ENCODE data around the gene SLC39A12. TPM values are rescaled to one million over a fixed set of nuclear protein-coding genes. Genes with fewer than 3 reads are reported as not detected.

SLC39A12 gene
- total and polyA plus RNA-seq, 2 of the 4 experiments (the other 2 are of a cell fraction): not detected

DNA sequence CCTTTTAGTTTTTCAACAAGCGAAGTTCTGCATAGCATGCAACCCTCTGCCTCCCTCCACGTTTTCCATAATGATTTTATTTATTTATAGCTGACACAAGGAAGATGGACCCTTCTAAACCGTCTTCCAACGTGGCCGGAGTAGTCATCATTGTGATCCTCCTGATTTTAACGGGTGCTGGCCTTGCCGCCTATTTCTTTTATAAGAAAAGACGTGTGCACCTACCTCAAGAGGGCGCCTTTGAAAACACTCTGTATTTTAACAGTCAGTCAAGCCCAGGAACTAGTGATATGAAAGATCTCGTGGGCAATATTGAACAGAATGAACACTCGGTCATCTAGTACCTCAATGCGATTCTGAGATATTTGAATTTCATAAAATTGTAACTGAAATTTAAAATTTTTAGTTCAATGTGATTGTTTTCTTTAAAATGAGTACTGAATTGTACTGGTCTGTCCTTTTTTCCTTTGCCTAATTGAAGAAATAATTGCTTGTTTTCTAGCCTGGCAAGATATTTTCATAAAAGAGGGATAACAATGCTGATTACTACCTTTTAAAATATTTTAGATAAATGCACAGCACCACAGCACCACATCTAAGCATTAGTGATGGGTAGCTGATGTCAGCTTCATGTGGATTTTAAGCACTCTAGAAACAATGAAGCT lies 41.5 kb upstream of the SLC39A12 start:
- H2BK5ac ChIP-seq (ENCODE audit: low read depth, low read length, poor library complexity, severe bottlenecking): no peak overlapping the region
- H3K14ac ChIP-seq (replicated peaks; ENCODE audit: low read depth, low read length): no peak overlapping the region
- peak; percentile 63 for DNase-seq
- H3K18ac ChIP-seq (ENCODE audit: low read depth, low read length): no peak overlapping the region
- peaks cover 4% of the 10 kb centered on the region; the same call in 1 of the 2 replicates for H3K27me3 ChIP-seq (ENCODE audit: control insufficient read depth, insufficient read depth, low read length)
- H3K36me3 ChIP-seq (ENCODE audit: control insufficient read depth, insufficient read depth, low read length): no peaks in the 10 kb centered on the region
- no peak overlapping the region for H3K4me3 ChIP-seq (ENCODE audit: insufficient read depth, low read depth, low read length)
- no peak overlapping the region for H3K4me2 ChIP-seq (ENCODE audit: low read depth, low read length)
- POLR2A ChIA-PET (ENCODE audit: unreplicated experiment): no interaction called here
- no peak overlapping the region for H2AK9ac ChIP-seq (replicated peaks; ENCODE audit: low read depth, low read length, poor library complexity)
- TF ChIP-seq RFX5 (IDR thresholded peaks at IDR 0.05; ENCODE audit: low read depth, low read length): no peak
- peak; percentile 74 for TF ChIP-seq SMC3 (IDR thresholded peaks at IDR 0.05; ENCODE audit: low read depth, low read length)
- TF ChIP-seq, protein P1, sequence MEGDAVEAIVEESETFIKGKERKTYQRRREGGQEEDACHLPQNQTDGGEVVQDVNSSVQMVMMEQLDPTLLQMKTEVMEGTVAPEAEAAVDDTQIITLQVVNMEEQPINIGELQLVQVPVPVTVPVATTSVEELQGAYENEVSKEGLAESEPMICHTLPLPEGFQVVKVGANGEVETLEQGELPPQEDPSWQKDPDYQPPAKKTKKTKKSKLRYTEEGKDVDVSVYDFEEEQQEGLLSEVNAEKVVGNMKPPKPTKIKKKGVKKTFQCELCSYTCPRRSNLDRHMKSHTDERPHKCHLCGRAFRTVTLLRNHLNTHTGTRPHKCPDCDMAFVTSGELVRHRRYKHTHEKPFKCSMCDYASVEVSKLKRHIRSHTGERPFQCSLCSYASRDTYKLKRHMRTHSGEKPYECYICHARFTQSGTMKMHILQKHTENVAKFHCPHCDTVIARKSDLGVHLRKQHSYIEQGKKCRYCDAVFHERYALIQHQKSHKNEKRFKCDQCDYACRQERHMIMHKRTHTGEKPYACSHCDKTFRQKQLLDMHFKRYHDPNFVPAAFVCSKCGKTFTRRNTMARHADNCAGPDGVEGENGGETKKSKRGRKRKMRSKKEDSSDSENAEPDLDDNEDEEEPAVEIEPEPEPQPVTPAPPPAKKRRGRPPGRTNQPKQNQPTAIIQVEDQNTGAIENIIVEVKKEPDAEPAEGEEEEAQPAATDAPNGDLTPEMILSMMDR (conservative IDR thresholded peaks at IDR 0.05; ENCODE audit: low read depth, low read length): peak; percentile 65
- TF ChIP-seq RAD21 (IDR thresholded peaks at IDR 0.05; ENCODE audit: low read length): peak; percentile 63
- no peak overlapping the region for H4K8ac ChIP-seq (ENCODE audit: low read depth in 2 of 2, low read length in 2 of 2)
- H2BK20ac ChIP-seq (ENCODE audit: low read depth, low read length): no peak overlapping the region
- no peak overlapping the region for H2AK5ac ChIP-seq (ENCODE audit: low read depth, low read length)
- intact Hi-C loops (cut with micrococcal nuclease) (loop anchor here (1.0 kb wide), 2 partner anchors 194 to 305 kb away; no protein-coding TSS in a partner anchor), in situ Hi-C loops (cut with MboI; ENCODE audit: low sequenced_read_pairs) (no loop called here), dilution Hi-C loops (cut with HindIII; ENCODE audit: low sequenced_read_pairs, unreplicated experiment) (no loop called here)
- no peak overlapping the region for H3K4ac ChIP-seq (ENCODE audit: low read depth, low read length)
- no peak overlapping the region for H2BK120ac ChIP-seq (ENCODE audit: low read depth, low read length)
- no peak overlapping the region for H2BK15ac ChIP-seq (ENCODE audit: low read depth, low read length)
- no peak overlapping the region for H3K9ac ChIP-seq (ENCODE audit: low read depth, low read length)
- no peak overlapping the region for H4K91ac ChIP-seq (ENCODE audit: insufficient read depth, low read depth, low read length)
- no peak overlapping the region for H3K27ac ChIP-seq (ENCODE audit: insufficient read depth, low read length)
- H4K5ac ChIP-seq (ENCODE audit: low read depth, low read length): no peak overlapping the region
- peak; percentile 49; the same call in 1 of the 2 replicates for ATAC-seq (ENCODE audit: low read depth)
- CTCF ChIA-PET: interaction anchor here (0.6 to 1.8 kb wide), 3 partner anchors 72 to 1325 kb away, joined by 3 to 8 read pairs (median 6); no protein-coding TSS in a partner anchor
- H2AFZ ChIP-seq (replicated peaks; ENCODE audit: low read length, poor library complexity): no peak overlapping the region
- H3K56ac ChIP-seq (ENCODE audit: extremely low read depth, insufficient read depth, low read length): no peak overlapping the region
- no peaks in the 10 kb centered on the region for H3K79me1 ChIP-seq (ENCODE audit: low read depth in 1 of 2, low read length in 2 of 2)
- H3K9me3 ChIP-seq (ENCODE audit: control insufficient read depth, insufficient read depth, low read length): no peaks in the 10 kb centered on the region
- WGBS, 2 experiments (ENCODE audit: extremely low coverage in 2 of 2, insufficient read length in 1 of 2): 40% methylated on average over 1 of the region's 12 CpGs; no CpG with 5 or more reads in 1 of the 2 experiments
- H3K4me1 ChIP-seq (ENCODE audit: control insufficient read depth, insufficient read depth, low read length): no peaks in the 10 kb centered on the region
- H3K9me1 ChIP-seq (ENCODE audit: insufficient read depth, low read length): no peaks in the 10 kb centered on the region
- H3K23ac ChIP-seq (ENCODE audit: low read depth, low read length): no peak overlapping the region
- BruUV-seq (replicated peaks): no TSS peak
- no peaks in the 10 kb centered on the region for H4K20me1 ChIP-seq (ENCODE audit: insufficient read depth, low read length)
